HEK293T (cell line): Measurements from ENCODE around the gene DPPA2.

Experiments
- CTCF ChIA-PET: fragments of 350-600 bp; formaldehyde crosslinking; extraction: SDS; loops from one replicate; lab custom pipeline; 2021; ENCODE audit warnings: antibody characterized with exemption, inconsistent platforms; lab: Yijun Ruan, JAX
- POLR2A ChIA-PET: fragments of 350-600 bp; formaldehyde crosslinking; extraction: SDS; loops from one replicate; lab custom pipeline; 2020; ENCODE audit warnings: antibody characterized with exemption, inconsistent platforms; lab: Yijun Ruan, JAX
- DNase-seq: peaks from one replicate; pipeline ENCODE4 v3.0.0; 2012; ENCODE audit warnings: mixed read lengths; ENCODE audit errors: extremely low spot score
- ARNT ChIP-seq: fragments of 450-650 bp; IDR thresholded peaks from 2 replicates; pipeline ENCODE4 v1.6.1; 2017; ENCODE audit warnings: mild to moderate bottlenecking
- BHLHE40 ChIP-seq: fragments of 450-650 bp; IDR thresholded peaks from 2 replicates; pipeline ENCODE4 v1.6.1; 2016; ENCODE audit warnings: mild to moderate bottlenecking, moderate library complexity, borderline replicate concordance
- CTBP1 ChIP-seq: fragments of 450-650 bp; IDR thresholded peaks from 2 replicates; pipeline ENCODE4 v1.6.1; 2016; ENCODE audit warnings: borderline replicate concordance
- ELF4 ChIP-seq: fragments of 450-650 bp; IDR thresholded peaks from 2 replicates; pipeline ENCODE4 v1.6.1; 2017; ENCODE audit warnings: antibody characterized with exemption
- FOXA1 ChIP-seq: fragments of 450-650 bp; IDR thresholded peaks from 2 replicates; pipeline ENCODE4 v1.6.1; 2016; ENCODE audit warnings: mild to moderate bottlenecking
- FOXK2 ChIP-seq: fragments of 450-650 bp; IDR thresholded peaks from 2 replicates; pipeline ENCODE4 v1.6.1; 2016; ENCODE audit warnings: mild to moderate bottlenecking
- FOXM1 ChIP-seq: fragments of 450-650 bp; IDR thresholded peaks from 2 replicates; pipeline ENCODE4 v1.6.1; 2017; ENCODE audit warnings: mild to moderate bottlenecking, borderline replicate concordance
- HDGF ChIP-seq: fragments of 450-650 bp; IDR thresholded peaks from 2 replicates; pipeline ENCODE4 v1.6.1; 2017; ENCODE audit warnings: antibody characterized with exemption, borderline replicate concordance
- L3MBTL2 ChIP-seq: fragments of 450-650 bp; conservative IDR thresholded peaks from 2 replicates; pipeline ENCODE4 v1.6.1; 2016; ENCODE audit warnings: mild to moderate bottlenecking
- LEF1 ChIP-seq: fragments of 450-650 bp; IDR thresholded peaks from 2 replicates; pipeline ENCODE4 v1.6.1; 2017; ENCODE audit warnings: mild to moderate bottlenecking, borderline replicate concordance
- NFRKB ChIP-seq: fragments of 450-650 bp; IDR thresholded peaks from 2 replicates; pipeline ENCODE4 v1.6.1; 2016; ENCODE audit warnings: mild to moderate bottlenecking, moderate library complexity
- PKNOX1 ChIP-seq: fragments of 450-650 bp; IDR thresholded peaks from 2 replicates; pipeline ENCODE4 v1.6.1; 2016
- SP1 ChIP-seq: fragments of 450-650 bp; IDR thresholded peaks from 2 replicates; pipeline ENCODE4 v1.6.1; 2017
- SUZ12 ChIP-seq: fragments of 450-650 bp; IDR thresholded peaks from 2 replicates; pipeline ENCODE4 v1.6.1; 2016; ENCODE audit warnings: mild to moderate bottlenecking
- TARDBP ChIP-seq: fragments of 450-650 bp; IDR thresholded peaks from 2 replicates; pipeline ENCODE4 v1.6.1; 2016
- ZNF384 ChIP-seq: fragments of 450-650 bp; IDR thresholded peaks from 2 replicates; pipeline ENCODE4 v1.6.1; 2016

DPPA2 gene

GRCh38 chr3:109278546-109278945 lies 37.8 kb downstream of the DPPA2 start:
- DNase-seq, result no peak
- TF ChIP-seq ELF4 (no peak), SUZ12 (no peak), FOXA1 (no peak), TARDBP (no peak), L3MBTL2 (no peak), HDGF (no peak), ARNT (no peak), PKNOX1 (no peak), NFRKB (no peak), BHLHE40 (no peak), SP1 (no peak), ZNF384 (no peak), FOXK2 (no peak), LEF1 (no peak), CTBP1 (no peak), FOXM1 (no peak)
- CTCF ChIA-PET, result no interaction called here
- POLR2A ChIA-PET, result no interaction called here

- DNase-seq, result no peak
- POLR2A ChIA-PET, result no interaction called here
- CTCF ChIA-PET, result no interaction called here
- TF ChIP-seq NFRKB (no peak), ELF4 (no peak), TARDBP (no peak), FOXK2 (no peak), FOXM1 (no peak), PKNOX1 (no peak), FOXA1 (no peak), BHLHE40 (no peak), SP1 (no peak), SUZ12 (no peak), LEF1 (no peak), ARNT (no peak), HDGF (no peak)
These were observed 38.2 kb downstream of the DPPA2 start for GRCh38 chr3:109278141-109278540.

DNA sequence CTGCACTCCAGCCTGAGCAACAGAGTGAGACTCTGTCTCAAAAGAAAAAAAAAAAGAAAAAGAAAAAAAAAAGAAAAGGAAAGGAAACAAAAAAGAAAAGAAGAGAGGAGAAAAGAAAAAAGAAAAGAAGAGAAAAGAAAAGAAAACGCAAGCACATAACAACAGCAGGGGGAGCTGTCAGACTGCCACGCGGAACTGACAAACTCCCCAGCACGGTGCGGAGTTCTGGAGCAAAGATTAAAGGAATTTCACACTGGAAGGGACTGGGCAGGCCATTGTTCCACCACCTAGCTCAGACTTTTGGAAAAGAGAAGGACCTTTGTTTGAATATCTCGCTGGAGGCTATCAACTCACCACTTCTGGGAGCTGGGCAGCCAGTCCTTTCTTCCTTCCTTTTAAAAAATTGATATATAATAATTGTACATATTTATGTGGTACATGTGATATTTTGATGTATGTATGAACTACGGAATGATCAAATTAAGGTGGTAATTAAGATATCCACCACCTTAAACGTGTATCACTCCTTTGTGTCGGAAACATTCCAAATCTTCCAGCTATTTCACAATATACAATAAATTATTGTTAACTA lies 40.5 kb downstream of the DPPA2 start:
- peak; percentile 41 for DNase-seq
- ChIA-PET POLR2A (no interaction called here), CTCF (interaction anchor here (0.7 to 1.0 kb wide), 4 partner anchors 12 to 364 kb away, joined by 3 to 8 read pairs (median 5); no protein-coding TSS in a partner anchor)
- no peak for TF ChIP-seq CTBP1
- no peak for TF ChIP-seq L3MBTL2
- TF ChIP-seq FOXM1, result no peak
- no peak for TF ChIP-seq LEF1
- TF ChIP-seq ZNF384, result no peak
- TF ChIP-seq NFRKB, result no peak
- TF ChIP-seq HDGF, result no peak
- TF ChIP-seq BHLHE40, result no peak
- TF ChIP-seq FOXA1, result no peak
- TF ChIP-seq SP1, result no peak
- no peak for TF ChIP-seq ELF4
- no peak for TF ChIP-seq TARDBP
- no peak for TF ChIP-seq SUZ12

DNA sequence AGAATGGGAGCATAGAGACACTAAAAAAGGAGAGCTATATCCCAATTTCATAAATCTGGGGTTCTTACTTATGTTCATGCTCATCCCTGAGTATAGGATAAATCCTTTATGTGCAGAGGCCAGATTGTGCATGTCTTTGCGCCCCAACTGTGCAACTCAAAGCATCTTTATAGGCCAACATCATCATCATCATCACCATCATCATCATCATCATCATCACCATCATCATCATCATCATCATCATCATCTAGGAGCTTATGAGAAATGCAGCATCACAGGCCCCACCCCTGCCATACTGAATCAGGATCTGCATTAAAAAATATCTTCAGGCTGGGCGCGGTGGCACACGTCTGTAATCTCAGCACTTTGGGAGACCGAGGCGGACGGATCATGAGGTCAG lies 45.5 kb downstream of the DPPA2 start:
- CTCF ChIA-PET, result interaction anchor here (0.6 kb wide), 1 partner anchor 580 kb away, joined by 3 read pairs; no protein-coding TSS in a partner anchor
- POLR2A ChIA-PET, result no interaction called here

GRCh38 chr3:109269577-109270275 lies 46.6 kb downstream of the DPPA2 start:
- ChIA-PET CTCF (no interaction called here), POLR2A (no interaction called here)
- TF ChIP-seq NFRKB (no peak), FOXK2 (no peak), FOXM1 (no peak), ELF4 (no peak), PKNOX1 (no peak), HDGF (no peak), L3MBTL2 (no peak), BHLHE40 (no peak), ZNF384 (no peak), CTBP1 (no peak), SP1 (no peak), FOXA1 (no peak), ARNT (no peak), LEF1 (no peak), SUZ12 (no peak), TARDBP (no peak)
- no peak for DNase-seq

More for the DNA sequence above, 45.5 kb downstream of the DPPA2 start:
- DNase-seq, result no peak
- TF ChIP-seq TARDBP (no peak), L3MBTL2 (no peak), SP1 (no peak), BHLHE40 (no peak), NFRKB (no peak), FOXM1 (no peak), LEF1 (no peak), CTBP1 (no peak), PKNOX1 (no peak), ARNT (no peak)
